ENCODE data around the gene DUSP10. TPM values are rescaled to one million over a fixed set of nuclear protein-coding genes. Genes with fewer than 3 reads are reported as not detected.

The DUSP10 gene
- total RNA-seq, 6 experiments from 2014 or later = 7.7 to 22.3 (median 16.3) TPM

- Histone ChIP-seq H3K4me3 (no peak overlapping the region), H3K27me3 (no peaks in the 10 kb centered on the region), H3K36me3 (no peaks in the 10 kb centered on the region), H3K4me1 (no peaks in the 10 kb centered on the region), H3K9me3 (no peaks in the 10 kb centered on the region), H3K27ac (no peak overlapping the region)
- peak in 1 of 4 donors; percentile 64 for ATAC-seq
- no peak for DNase-seq
- TF ChIP-seq CTCF (IDR thresholded peaks at IDR 0.05) = no peak
- TF ChIP-seq POLR2A (IDR thresholded peaks at IDR 0.05) = no peak
- intact Hi-C loops (cut with DNase I) = no loop called here
- 92% methylated on average over 1 of the region's 1 CpG for WGBS (ENCODE audit: insufficient coverage, low coverage, low lambda C conversion rate, missing lambda C conversion rate)
Observed at GRCh38 chr1:221664253-221664652, 77.6 kb downstream of the DUSP10 start.

GRCh38 chr1:221663321-221663720 lies 78.6 kb downstream of the DUSP10 start:
- intact Hi-C loops (cut with DNase I) = no loop called here
- no peak for ATAC-seq
- H3K4me3 ChIP-seq = no peak overlapping the region
- no peak for DNase-seq
- no peaks in the 10 kb centered on the region for H3K27me3 ChIP-seq
- TF ChIP-seq POLR2A (IDR thresholded peaks at IDR 0.05) (no peak), CTCF (IDR thresholded peaks at IDR 0.05) (no peak)
- no peaks in the 10 kb centered on the region for H3K9me3 ChIP-seq
- H3K4me1 ChIP-seq = no peaks in the 10 kb centered on the region
- no peak overlapping the region for H3K27ac ChIP-seq
- no peaks in the 10 kb centered on the region for H3K36me3 ChIP-seq

- H3K36me3 ChIP-seq = no peaks in the 10 kb centered on the region
- H3K4me3 ChIP-seq = no peak overlapping the region
- intact Hi-C loops (cut with DNase I) = no loop called here
- DNase-seq (no peak), ATAC-seq (no peak)
- H3K9me3 ChIP-seq = no peaks in the 10 kb centered on the region
- no peak overlapping the region for H3K27ac ChIP-seq
- 96% methylated on average over 6 of the region's 8 CpGs for WGBS (ENCODE audit: insufficient coverage, low coverage, low lambda C conversion rate, missing lambda C conversion rate)
- no peaks in the 10 kb centered on the region for H3K27me3 ChIP-seq
- TF ChIP-seq POLR2A (IDR thresholded peaks at IDR 0.05) (no peak), CTCF (IDR thresholded peaks at IDR 0.05) (no peak)
- H3K4me1 ChIP-seq = no peaks in the 10 kb centered on the region
Observed at GRCh38 chr1:221655766-221656305, 86.1 kb downstream of the DUSP10 start.
